ENCODE measurements around the gene CIRBP. TPM values are rescaled to one million over a fixed set of nuclear protein-coding genes. Genes with fewer than 3 reads are reported as not detected.

The CIRBP gene
- 93.3 TPM for polyA plus RNA-seq (2013, experiment 1 of 2)
- 93.6 TPM for polyA plus RNA-seq (2013, experiment 2 of 2)

DNA sequence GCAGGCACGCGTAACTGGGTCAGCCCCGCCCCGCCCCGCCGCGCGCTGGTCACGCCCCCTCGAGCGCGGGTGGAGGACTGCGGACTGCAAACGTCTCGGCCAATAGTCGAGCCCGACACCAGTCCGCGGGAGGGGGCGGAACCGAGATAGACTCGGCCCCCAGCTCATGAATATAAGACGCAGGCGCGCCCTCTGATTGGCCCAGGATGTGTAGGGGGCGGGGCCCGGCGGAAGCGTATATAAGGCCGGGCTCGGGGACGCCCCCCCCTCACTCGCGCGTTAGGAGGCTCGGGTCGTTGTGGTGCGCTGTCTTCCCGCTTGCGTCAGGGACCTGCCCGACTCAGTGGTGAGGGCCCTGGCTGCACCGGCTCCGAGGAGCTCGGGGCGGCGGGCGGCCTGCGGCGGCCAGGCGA lies at the start of gene CIRBP:
Gene CIRBP (plus strand): TSS at position 268 of the 413 bp plus-strand sequence. CDS start 1,602 bp downstream, outside the sequence.
- H3K23ac ChIP-seq (ENCODE audit: low read length): peak within 1 kb of the TSS; percentile 92
- WGBS (ENCODE audit: extremely low coverage, insufficient coverage, low lambda C conversion rate): no CpG with 5 or more reads among the region's 50 CpGs
- H4K5ac ChIP-seq (ENCODE audit: low read length): no peak within 1 kb of the TSS

DNA sequence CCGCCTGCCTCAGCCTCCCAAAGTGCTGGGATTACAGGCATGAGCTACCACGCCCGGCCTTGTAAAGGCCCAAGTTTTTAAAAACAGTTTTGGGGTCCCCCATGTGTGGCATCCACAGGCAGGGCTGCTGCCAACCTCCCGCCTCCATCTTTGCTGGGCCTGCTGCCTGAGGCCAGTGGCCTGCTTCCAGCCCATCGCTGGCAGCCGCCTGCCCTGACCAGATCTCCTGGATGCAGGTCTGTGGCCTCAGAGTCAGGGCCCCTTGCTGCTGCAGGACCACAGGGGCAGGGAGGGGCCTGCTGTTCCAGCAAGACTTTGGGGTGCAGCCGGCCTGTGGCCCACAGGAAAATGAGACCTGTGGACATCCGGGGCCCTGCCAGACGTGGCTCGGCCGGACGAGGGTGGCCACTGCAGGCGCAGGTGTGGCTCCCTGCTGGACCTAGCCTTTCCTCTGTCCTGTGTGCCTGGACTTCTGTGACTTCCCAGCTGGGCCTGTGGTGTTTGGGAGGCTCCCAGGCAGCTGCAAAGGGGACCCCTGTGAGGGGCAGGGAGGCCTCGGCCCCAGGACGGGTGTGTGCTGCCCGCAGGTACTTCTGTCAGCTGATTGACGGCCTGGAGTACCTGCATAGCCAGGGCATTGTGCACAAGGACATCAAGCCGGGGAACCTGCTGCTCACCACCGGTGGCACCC lies 49.2 kb upstream of the CIRBP start:
- H3K56ac ChIP-seq (ENCODE audit: low read length): no peak overlapping the region
- no peak overlapping the region for H2BK15ac ChIP-seq (replicated peaks; ENCODE audit: low read depth)
- H3K9ac ChIP-seq (ENCODE audit: low read length): no peak overlapping the region
- H3K79me2 ChIP-seq (ENCODE audit: control insufficient read depth, insufficient read depth, low read length): peaks cover 23% of the 10 kb centered on the region
- no peak overlapping the region for H4K8ac ChIP-seq (ENCODE audit: low read depth, low read length)
- no peak overlapping the region for H3K4me2 ChIP-seq (ENCODE audit: low read length)
- no peak overlapping the region for H3K27ac ChIP-seq (ENCODE audit: low read depth, low read length)
- no peak overlapping the region for H2BK5ac ChIP-seq (ENCODE audit: low read length)
- no peaks in the 10 kb centered on the region for H3K27me3 ChIP-seq (ENCODE audit: insufficient read depth, low read length, poor library complexity)
- no peaks in the 10 kb centered on the region for H3K36me3 ChIP-seq (ENCODE audit: control insufficient read depth, insufficient read depth, low read length)
- no peak overlapping the region for H3K4me3 ChIP-seq (ENCODE audit: low read length)
- no peak overlapping the region for H2BK120ac ChIP-seq (ENCODE audit: low read depth, low read length)
- no peak overlapping the region for H3K23ac ChIP-seq (ENCODE audit: low read length)
- no peaks in the 10 kb centered on the region for H3K4me1 ChIP-seq (ENCODE audit: control insufficient read depth, low read depth, low read length)
- H3K79me1 ChIP-seq (ENCODE audit: low read length): peaks cover 15% of the 10 kb centered on the region
- no peak for DNase-seq
- no peak overlapping the region for H3K4ac ChIP-seq (ENCODE audit: low read depth, low read length)
- no peak overlapping the region for H2AK5ac ChIP-seq (ENCODE audit: low read length)
- H3K18ac ChIP-seq (ENCODE audit: low read length): no peak overlapping the region
- no peak overlapping the region for H4K5ac ChIP-seq (ENCODE audit: low read length)
- WGBS (ENCODE audit: extremely low coverage, insufficient coverage, low lambda C conversion rate): no CpG with 5 or more reads among the region's 19 CpGs

More for the DNA sequence above, at the start of gene CIRBP:
- Histone ChIP-seq H2BK5ac (ENCODE audit: low read length) (peak within 1 kb of the TSS; percentile 94), H4K8ac (ENCODE audit: low read depth, low read length) (no peak within 1 kb of the TSS), H3K18ac (ENCODE audit: low read length) (peak within 1 kb of the TSS; percentile 94), H3K4me3 (ENCODE audit: low read length) (peak within 1 kb of the TSS; percentile 73), H2AK5ac (ENCODE audit: low read length) (peak within 1 kb of the TSS; percentile 55), H3K9ac (ENCODE audit: low read length) (peak within 1 kb of the TSS; percentile 96), H3K79me1 (ENCODE audit: low read length) (peaks cover 13% of the 10 kb centered on the region), H2BK120ac (ENCODE audit: low read depth, low read length) (peak within 1 kb of the TSS; percentile 4), H3K79me2 (ENCODE audit: control insufficient read depth, insufficient read depth, low read length) (peaks cover 36% of the 10 kb centered on the region), H3K56ac (ENCODE audit: low read length) (peak within 1 kb of the TSS; percentile 98), H2BK15ac (replicated peaks; ENCODE audit: low read depth) (no peak within 1 kb of the TSS), H3K27ac (ENCODE audit: low read depth, low read length) (peak within 1 kb of the TSS; percentile 97), H3K4me1 (ENCODE audit: control insufficient read depth, low read depth, low read length) (peaks cover 7% of the 10 kb centered on the region), H3K27me3 (ENCODE audit: insufficient read depth, low read length, poor library complexity) (no peaks in the 10 kb centered on the region), H3K4me2 (ENCODE audit: low read length) (peak within 1 kb of the TSS; percentile 67), H3K36me3 (ENCODE audit: control insufficient read depth, insufficient read depth, low read length) (peaks cover 10% of the 10 kb centered on the region), H3K4ac (ENCODE audit: low read depth, low read length) (peak within 1 kb of the TSS; percentile 95)
- DNase-seq: peak; percentile 99

DNA sequence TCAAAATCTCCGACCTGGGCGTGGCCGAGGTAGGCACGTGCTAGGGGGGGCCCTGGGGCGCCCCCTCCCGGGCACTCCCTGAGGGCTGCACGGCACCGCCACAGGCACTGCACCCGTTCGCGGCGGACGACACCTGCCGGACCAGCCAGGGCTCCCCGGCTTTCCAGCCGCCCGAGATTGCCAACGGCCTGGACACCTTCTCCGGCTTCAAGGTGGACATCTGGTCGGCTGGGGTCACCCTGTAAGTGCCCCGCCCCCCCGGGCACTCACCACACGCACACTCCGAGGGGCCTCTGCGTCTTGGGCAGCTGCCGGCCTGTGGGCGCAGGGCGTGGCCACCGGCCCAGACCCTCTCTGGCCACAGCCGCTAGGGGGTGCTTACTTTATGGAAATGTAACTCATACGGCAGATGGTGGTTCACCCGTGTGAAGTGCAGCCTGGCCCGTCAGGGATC lies 48.6 kb upstream of the CIRBP start:
- no peak overlapping the region for H4K5ac ChIP-seq (ENCODE audit: low read length)
- H3K27ac ChIP-seq (ENCODE audit: low read depth, low read length): no peak overlapping the region
- peaks cover 12% of the 10 kb centered on the region for H3K79me1 ChIP-seq (ENCODE audit: low read length)
- WGBS (ENCODE audit: extremely low coverage, insufficient coverage, low lambda C conversion rate): no CpG with 5 or more reads among the region's 33 CpGs
- no peak overlapping the region for H3K4ac ChIP-seq (ENCODE audit: low read depth, low read length)
- no peaks in the 10 kb centered on the region for H3K27me3 ChIP-seq (ENCODE audit: insufficient read depth, low read length, poor library complexity)
- no peak overlapping the region for H3K18ac ChIP-seq (ENCODE audit: low read length)
- no peak overlapping the region for H2BK15ac ChIP-seq (replicated peaks; ENCODE audit: low read depth)
- no peaks in the 10 kb centered on the region for H3K36me3 ChIP-seq (ENCODE audit: control insufficient read depth, insufficient read depth, low read length)
- H3K23ac ChIP-seq (ENCODE audit: low read length): no peak overlapping the region
- H3K56ac ChIP-seq (ENCODE audit: low read length): no peak overlapping the region
- DNase-seq: no peak
- H2AK5ac ChIP-seq (ENCODE audit: low read length): no peak overlapping the region
- H2BK5ac ChIP-seq (ENCODE audit: low read length): no peak overlapping the region
- peaks cover 17% of the 10 kb centered on the region for H3K79me2 ChIP-seq (ENCODE audit: control insufficient read depth, insufficient read depth, low read length)
- H4K8ac ChIP-seq (ENCODE audit: low read depth, low read length): no peak overlapping the region
- H3K4me3 ChIP-seq (ENCODE audit: low read length): no peak overlapping the region
- no peak overlapping the region for H2BK120ac ChIP-seq (ENCODE audit: low read depth, low read length)
- H3K4me1 ChIP-seq (ENCODE audit: control insufficient read depth, low read depth, low read length): no peaks in the 10 kb centered on the region
- H3K4me2 ChIP-seq (ENCODE audit: low read length): no peak overlapping the region
- H3K9ac ChIP-seq (ENCODE audit: low read length): no peak overlapping the region

DNA sequence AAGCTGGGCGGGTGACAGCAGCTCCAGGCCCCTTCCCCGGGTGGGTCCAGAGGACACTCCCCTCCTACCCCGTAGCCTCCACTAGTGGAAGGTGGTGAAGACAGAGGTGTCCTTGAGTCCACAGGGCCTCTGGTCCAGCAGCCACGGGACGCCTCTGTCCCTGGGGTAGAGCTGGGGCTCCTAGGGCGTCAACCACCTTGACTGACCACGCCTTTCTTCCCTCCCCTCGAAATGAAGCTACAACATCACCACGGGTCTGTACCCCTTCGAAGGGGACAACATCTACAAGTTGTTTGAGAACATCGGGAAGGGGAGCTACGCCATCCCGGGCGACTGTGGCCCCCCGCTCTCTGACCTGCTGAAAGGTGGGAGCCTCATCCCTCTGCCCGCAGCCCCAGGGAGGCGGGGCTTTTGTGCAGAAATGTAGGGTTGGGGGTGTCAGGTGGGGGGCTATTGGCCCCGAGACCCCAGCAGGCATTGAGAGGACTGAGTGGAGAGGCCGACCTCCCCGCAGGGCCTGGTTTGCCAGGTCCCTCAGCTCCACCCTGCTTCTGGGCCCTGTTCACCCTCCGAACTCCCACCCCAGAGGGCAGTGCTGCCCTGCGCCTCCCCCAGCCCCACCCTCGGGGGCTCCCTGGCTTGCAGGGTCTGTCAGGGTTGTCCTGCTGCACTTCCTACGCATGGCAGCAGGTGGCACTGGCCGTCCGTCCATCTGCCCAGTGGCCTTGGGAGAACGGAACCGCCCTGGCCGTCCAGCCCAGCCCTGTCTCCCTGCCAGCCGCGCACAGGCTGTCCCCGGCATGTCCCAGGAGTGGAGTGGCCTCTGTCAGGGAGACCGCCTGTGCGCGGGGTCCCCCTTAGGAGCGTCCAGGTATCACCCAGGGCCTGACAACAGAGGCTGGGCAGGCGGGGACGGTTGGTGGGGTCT lies 47.9 kb upstream of the CIRBP start:
- WGBS (ENCODE audit: extremely low coverage, insufficient coverage, low lambda C conversion rate): no CpG with 5 or more reads among the region's 38 CpGs
- Histone ChIP-seq H2BK120ac (ENCODE audit: low read depth, low read length) (no peak overlapping the region), H3K79me2 (ENCODE audit: control insufficient read depth, insufficient read depth, low read length) (peaks cover 14% of the 10 kb centered on the region), H3K4me1 (ENCODE audit: control insufficient read depth, low read depth, low read length) (no peaks in the 10 kb centered on the region), H3K4me3 (ENCODE audit: low read length) (no peak overlapping the region), H4K5ac (ENCODE audit: low read length) (no peak overlapping the region), H3K56ac (ENCODE audit: low read length) (no peak overlapping the region), H3K4ac (ENCODE audit: low read depth, low read length) (no peak overlapping the region), H4K8ac (ENCODE audit: low read depth, low read length) (no peak overlapping the region), H3K18ac (ENCODE audit: low read length) (no peak overlapping the region), H3K36me3 (ENCODE audit: control insufficient read depth, insufficient read depth, low read length) (no peaks in the 10 kb centered on the region), H2BK15ac (replicated peaks; ENCODE audit: low read depth) (no peak overlapping the region), H3K4me2 (ENCODE audit: low read length) (no peak overlapping the region), H3K23ac (ENCODE audit: low read length) (no peak overlapping the region), H3K27me3 (ENCODE audit: insufficient read depth, low read length, poor library complexity) (no peaks in the 10 kb centered on the region), H2BK5ac (ENCODE audit: low read length) (no peak overlapping the region), H3K9ac (ENCODE audit: low read length) (no peak overlapping the region), H3K27ac (ENCODE audit: low read depth, low read length) (no peak overlapping the region), H2AK5ac (ENCODE audit: low read length) (no peak overlapping the region), H3K79me1 (ENCODE audit: low read length) (peaks cover 10% of the 10 kb centered on the region)
- DNase-seq: no peak

DNA sequence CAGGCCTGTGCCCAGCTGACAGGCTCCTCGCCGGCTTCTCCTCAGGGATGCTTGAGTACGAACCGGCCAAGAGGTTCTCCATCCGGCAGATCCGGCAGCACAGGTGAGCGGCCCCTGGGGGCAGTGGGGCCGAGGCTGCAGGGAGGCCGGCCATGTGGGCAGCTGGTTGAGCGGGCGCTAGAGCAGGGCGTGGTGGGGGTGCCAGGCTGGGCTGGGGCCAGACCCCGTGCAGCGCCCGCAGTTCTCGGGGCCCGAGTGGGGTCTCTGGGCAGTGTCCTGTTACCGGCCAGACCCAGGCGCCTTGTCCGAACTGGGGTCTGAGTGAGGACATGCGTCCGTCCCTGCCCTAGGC lies 47.3 kb upstream of the CIRBP start:
- no peak overlapping the region for H3K18ac ChIP-seq (ENCODE audit: low read length)
- WGBS (ENCODE audit: extremely low coverage, insufficient coverage, low lambda C conversion rate): no CpG with 5 or more reads among the region's 22 CpGs
- peaks cover 8% of the 10 kb centered on the region for H3K79me2 ChIP-seq (ENCODE audit: control insufficient read depth, insufficient read depth, low read length)
- no peak overlapping the region for H3K23ac ChIP-seq (ENCODE audit: low read length)
- H3K9ac ChIP-seq (ENCODE audit: low read length): no peak overlapping the region
- peaks cover 9% of the 10 kb centered on the region for H3K79me1 ChIP-seq (ENCODE audit: low read length)
- no peak overlapping the region for H3K4me3 ChIP-seq (ENCODE audit: low read length)
- DNase-seq: no peak
- no peak overlapping the region for H2AK5ac ChIP-seq (ENCODE audit: low read length)
- no peak overlapping the region for H3K56ac ChIP-seq (ENCODE audit: low read length)
- no peak overlapping the region for H2BK120ac ChIP-seq (ENCODE audit: low read depth, low read length)
- no peak overlapping the region for H3K27ac ChIP-seq (ENCODE audit: low read depth, low read length)
- H4K8ac ChIP-seq (ENCODE audit: low read depth, low read length): no peak overlapping the region
- H3K27me3 ChIP-seq (ENCODE audit: insufficient read depth, low read length, poor library complexity): no peaks in the 10 kb centered on the region
- no peaks in the 10 kb centered on the region for H3K36me3 ChIP-seq (ENCODE audit: control insufficient read depth, insufficient read depth, low read length)
- no peak overlapping the region for H2BK5ac ChIP-seq (ENCODE audit: low read length)
- no peaks in the 10 kb centered on the region for H3K4me1 ChIP-seq (ENCODE audit: control insufficient read depth, low read depth, low read length)
- H4K5ac ChIP-seq (ENCODE audit: low read length): no peak overlapping the region
- no peak overlapping the region for H3K4me2 ChIP-seq (ENCODE audit: low read length)
- no peak overlapping the region for H2BK15ac ChIP-seq (replicated peaks; ENCODE audit: low read depth)
- H3K4ac ChIP-seq (ENCODE audit: low read depth, low read length): no peak overlapping the region
